Panc1 (cell line): ENCODE data around the gene ERC2. TPM values are rescaled to one million over a fixed set of nuclear protein-coding genes. Genes with fewer than 3 reads are reported as not detected.

ENCODE experiments used
- ATAC-seq: fragments of 200-7000 bp; cut with Tn5 transposase; 2 replicates; pipeline ENCODE4 v1.9.1; 2020; ENCODE audit warnings: mild to moderate bottlenecking, moderate library complexity
- BruUV-seq: library from RNA; stranded (reverse); fragments of 400-500 nt; replicated peaks from 2 replicates; lab custom pipeline; 2021; lab: Mats Ljungman, UMichigan
- CTCF ChIA-PET: fragments of 300-600 bp; sonication (Branson Sonifier 250); formaldehyde crosslinking; loops from one replicate; lab custom pipeline; 2022; ENCODE audit warnings: antibody characterized with exemption; lab: Charles Lee
- POLR2A ChIA-PET: fragments of 300-600 bp; sonication (Branson Sonifier 250); formaldehyde crosslinking; loops from one replicate; lab custom pipeline; 2022; ENCODE audit warnings: antibody characterized with exemption; lab: Charles Lee
- DNase-seq: peaks from one replicate; pipeline ENCODE4 v3.0.0-alpha.2; 2010; ENCODE audit warnings: low read depth, low spot score
- H3K27ac ChIP-seq: 2 replicates; pipeline ENCODE4 v1.5.1; 2011; ENCODE audit warnings: mild to moderate bottlenecking, low read length, inconsistent platforms
- H3K27me3 ChIP-seq: fragments of 200-500 bp; sonication (Bioruptor generic); 2 replicates; pipeline ENCODE4 v1.6.0; 2014; ENCODE audit warnings: low read length, inconsistent platforms; ENCODE audit not compliant: control insufficient read depth, insufficient read depth
- H3K36me3 ChIP-seq: fragments of 200-500 bp; sonication (Bioruptor generic); 2 replicates; pipeline ENCODE4 v1.5.1; 2014; ENCODE audit warnings: inconsistent platforms, mild to moderate bottlenecking, low read length, moderate library complexity; ENCODE audit not compliant: control insufficient read depth, insufficient read depth
- H3K4me1 ChIP-seq: 2 replicates; pipeline ENCODE4 v1.5.1; 2011; ENCODE audit warnings: inconsistent platforms, mild to moderate bottlenecking, low read length, moderate library complexity; ENCODE audit not compliant: control insufficient read depth, insufficient read depth
- H3K4me3 ChIP-seq, 2 experiments: 2 replicates each; pipeline ENCODE4 v1.5.1; 2011 to 2012; ENCODE audit warnings: low read depth in 2 of 2, low read length in 2 of 2, mild to moderate bottlenecking in 2 of 2, inconsistent platforms in 1 of 2, moderate library complexity in 1 of 2
- H3K9me3 ChIP-seq: fragments of 200-500 bp; sonication (Bioruptor generic); 2 replicates; pipeline ENCODE4 v1.5.1; 2014; ENCODE audit warnings: low read depth, mild to moderate bottlenecking, inconsistent platforms, low read length, moderate library complexity; ENCODE audit not compliant: control insufficient read depth, insufficient read depth
- POLR2AphosphoS5 ChIP-seq: IDR thresholded peaks from 2 replicates; pipeline ENCODE4 v1.6.1; 2012; ENCODE audit warnings: mild to moderate bottlenecking, low read depth, low read length, moderate library complexity
- SIN3A ChIP-seq: IDR thresholded peaks from 2 replicates; pipeline ENCODE4 v1.6.1; 2012; ENCODE audit warnings: low read depth, mild to moderate bottlenecking, low read length, moderate library complexity, borderline replicate concordance; ENCODE audit not compliant: insufficient read depth
- TCF7L2 ChIP-seq: IDR thresholded peaks from 2 replicates; pipeline ENCODE4 v1.6.1; 2011; ENCODE audit warnings: mild to moderate bottlenecking, low read depth, low read length, inconsistent platforms
- in situ Hi-C: cut with HindIII; loops from 2 replicates; pipeline ENCODE4 v1.10.0; 2016; ENCODE audit warnings: low sequenced_read_pairs, low pct_unique_long_range_greater_than_20kb
- intact Hi-C: fragments of 100-400 bp; cut with micrococcal nuclease; formaldehyde crosslinking; loops from one replicate; pipeline ENCODE4 v1.10.0; 2022; ENCODE audit not compliant: unreplicated experiment
- total RNA-seq: library from RNA; stranded (reverse); gene quantifications from one replicate; pipeline ENCODE4 v1.2.1, GENCODE V29; 2021; ENCODE audit not compliant: unreplicated experiment
- TF ChIP-seq, protein P1 (sequence below), 2 experiments: IDR thresholded peaks; 2 replicates each; pipeline ENCODE4 v1.6.1; 2011 to 2012; ENCODE audit warnings: low read depth in 2 of 2, control low read depth in 1 of 2, low read length in 1 of 2, mild to moderate bottlenecking in 1 of 2, moderate library complexity in 1 of 2; ENCODE audit not compliant: insufficient read depth in 1 of 2
- TF ChIP-seq, protein P2 (sequence below): fragments of 450-650 bp; IDR thresholded peaks from 2 replicates; pipeline ENCODE4 v1.5.1; 2017; ENCODE audit warnings: mild to moderate bottlenecking

ERC2 gene
- total RNA-seq, 1 experiment from 2014 or later = 0.33 TPM

DNA sequence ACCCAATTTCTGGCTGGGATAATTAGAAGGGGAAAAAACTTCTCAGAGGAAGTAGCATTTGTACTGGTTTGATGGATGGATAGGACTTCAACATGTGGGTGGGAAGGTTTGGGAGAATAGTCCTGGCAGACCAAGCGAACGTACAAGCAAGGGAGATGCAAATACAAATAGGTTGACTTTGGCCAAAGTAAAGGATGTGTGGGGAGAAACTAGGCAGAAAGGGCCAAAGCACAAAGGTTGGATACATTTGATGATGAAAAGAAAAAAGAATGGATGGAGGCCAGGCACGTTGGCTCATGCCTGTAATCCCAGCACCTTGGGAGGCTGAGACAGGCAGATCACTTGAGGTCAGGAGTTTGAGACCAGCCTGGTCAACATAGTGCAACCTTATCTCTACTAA, 63.4 kb downstream of the ERC2 start:
- ATAC-seq (no peak), DNase-seq (no peak)
- intact Hi-C loops (no loop called here), in situ Hi-C loops (no loop called here)
- no peaks in the 10 kb centered on the region; the same call in 1 of the 2 replicates for H3K27me3 ChIP-seq
- ChIA-PET POLR2A (no interaction called here), CTCF (no interaction called here)
- no peak for TF ChIP-seq TCF7L2
- no peak for TF ChIP-seq POLR2AphosphoS5
- no peak for TF ChIP-seq SIN3A
- TF ChIP-seq, protein P1, sequence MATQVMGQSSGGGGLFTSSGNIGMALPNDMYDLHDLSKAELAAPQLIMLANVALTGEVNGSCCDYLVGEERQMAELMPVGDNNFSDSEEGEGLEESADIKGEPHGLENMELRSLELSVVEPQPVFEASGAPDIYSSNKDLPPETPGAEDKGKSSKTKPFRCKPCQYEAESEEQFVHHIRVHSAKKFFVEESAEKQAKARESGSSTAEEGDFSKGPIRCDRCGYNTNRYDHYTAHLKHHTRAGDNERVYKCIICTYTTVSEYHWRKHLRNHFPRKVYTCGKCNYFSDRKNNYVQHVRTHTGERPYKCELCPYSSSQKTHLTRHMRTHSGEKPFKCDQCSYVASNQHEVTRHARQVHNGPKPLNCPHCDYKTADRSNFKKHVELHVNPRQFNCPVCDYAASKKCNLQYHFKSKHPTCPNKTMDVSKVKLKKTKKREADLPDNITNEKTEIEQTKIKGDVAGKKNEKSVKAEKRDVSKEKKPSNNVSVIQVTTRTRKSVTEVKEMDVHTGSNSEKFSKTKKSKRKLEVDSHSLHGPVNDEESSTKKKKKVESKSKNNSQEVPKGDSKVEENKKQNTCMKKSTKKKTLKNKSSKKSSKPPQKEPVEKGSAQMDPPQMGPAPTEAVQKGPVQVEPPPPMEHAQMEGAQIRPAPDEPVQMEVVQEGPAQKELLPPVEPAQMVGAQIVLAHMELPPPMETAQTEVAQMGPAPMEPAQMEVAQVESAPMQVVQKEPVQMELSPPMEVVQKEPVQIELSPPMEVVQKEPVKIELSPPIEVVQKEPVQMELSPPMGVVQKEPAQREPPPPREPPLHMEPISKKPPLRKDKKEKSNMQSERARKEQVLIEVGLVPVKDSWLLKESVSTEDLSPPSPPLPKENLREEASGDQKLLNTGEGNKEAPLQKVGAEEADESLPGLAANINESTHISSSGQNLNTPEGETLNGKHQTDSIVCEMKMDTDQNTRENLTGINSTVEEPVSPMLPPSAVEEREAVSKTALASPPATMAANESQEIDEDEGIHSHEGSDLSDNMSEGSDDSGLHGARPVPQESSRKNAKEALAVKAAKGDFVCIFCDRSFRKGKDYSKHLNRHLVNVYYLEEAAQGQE (IDR thresholded peaks at IDR 0.05; ENCODE audit: insufficient read depth in 1 of 2, low read depth in 2 of 2, low read length in 1 of 2) = no peak
- TF ChIP-seq, protein P2, sequence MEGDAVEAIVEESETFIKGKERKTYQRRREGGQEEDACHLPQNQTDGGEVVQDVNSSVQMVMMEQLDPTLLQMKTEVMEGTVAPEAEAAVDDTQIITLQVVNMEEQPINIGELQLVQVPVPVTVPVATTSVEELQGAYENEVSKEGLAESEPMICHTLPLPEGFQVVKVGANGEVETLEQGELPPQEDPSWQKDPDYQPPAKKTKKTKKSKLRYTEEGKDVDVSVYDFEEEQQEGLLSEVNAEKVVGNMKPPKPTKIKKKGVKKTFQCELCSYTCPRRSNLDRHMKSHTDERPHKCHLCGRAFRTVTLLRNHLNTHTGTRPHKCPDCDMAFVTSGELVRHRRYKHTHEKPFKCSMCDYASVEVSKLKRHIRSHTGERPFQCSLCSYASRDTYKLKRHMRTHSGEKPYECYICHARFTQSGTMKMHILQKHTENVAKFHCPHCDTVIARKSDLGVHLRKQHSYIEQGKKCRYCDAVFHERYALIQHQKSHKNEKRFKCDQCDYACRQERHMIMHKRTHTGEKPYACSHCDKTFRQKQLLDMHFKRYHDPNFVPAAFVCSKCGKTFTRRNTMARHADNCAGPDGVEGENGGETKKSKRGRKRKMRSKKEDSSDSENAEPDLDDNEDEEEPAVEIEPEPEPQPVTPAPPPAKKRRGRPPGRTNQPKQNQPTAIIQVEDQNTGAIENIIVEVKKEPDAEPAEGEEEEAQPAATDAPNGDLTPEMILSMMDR = no peak
- no peaks in the 10 kb centered on the region for H3K4me1 ChIP-seq
- no peaks in the 10 kb centered on the region for H3K9me3 ChIP-seq
- no peaks in the 10 kb centered on the region for H3K36me3 ChIP-seq
- no peak overlapping the region for H3K4me3 ChIP-seq
- no peak overlapping the region for H3K27ac ChIP-seq
- BruUV-seq = no TSS peak

DNA sequence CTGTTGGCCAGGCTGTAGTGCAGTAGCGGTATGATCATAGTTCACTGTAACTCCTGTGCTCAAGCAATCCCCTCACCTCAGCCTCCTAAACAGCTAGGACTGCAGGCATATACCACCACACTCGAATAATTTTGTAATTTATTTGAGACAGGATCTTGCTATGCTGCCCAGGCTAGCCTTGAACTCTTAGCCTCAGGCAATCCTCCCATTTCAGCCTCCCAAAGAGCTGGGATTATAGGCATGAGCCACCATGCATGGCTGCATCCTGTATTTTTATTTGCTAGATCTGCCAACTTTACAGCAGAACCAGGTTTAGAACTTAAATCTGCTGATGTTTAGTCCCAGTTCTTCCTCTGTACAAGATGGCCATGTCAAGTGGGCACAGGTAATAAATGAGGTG, 69.6 kb downstream of the ERC2 start:
- intact Hi-C loops = no loop called here
- no peak overlapping the region for H3K4me3 ChIP-seq
- BruUV-seq = no TSS peak

More for the DNA sequence above, 69.6 kb downstream of the ERC2 start:
- in situ Hi-C loops = no loop called here
- DNase-seq (no peak), ATAC-seq (no peak)
- Histone ChIP-seq H3K27ac (no peak overlapping the region), H3K4me1 (no peaks in the 10 kb centered on the region), H3K9me3 (no peaks in the 10 kb centered on the region), H3K36me3 (no peaks in the 10 kb centered on the region), H3K27me3 (no peaks in the 10 kb centered on the region; the same call in 1 of the 2 replicates)
- TF ChIP-seq SIN3A (no peak), POLR2AphosphoS5 (no peak), TCF7L2 (no peak)
- TF ChIP-seq, protein P2 = no peak
- TF ChIP-seq, protein P1 (IDR thresholded peaks at IDR 0.05; ENCODE audit: insufficient read depth in 1 of 2, low read depth in 2 of 2, low read length in 1 of 2) = no peak
- ChIA-PET POLR2A (no interaction called here), CTCF (no interaction called here)
